Measurements from ENCODE around the gene SIMC1. TPM values are rescaled to one million over a fixed set of nuclear protein-coding genes. Genes with fewer than 3 reads are reported as not detected.

Gene SIMC1
- total RNA-seq, 2 donors from 2014 or later: 6.8 to 8.0 TPM

Small RNAs within 50 kb of the gene (microRNA-seq; reads per million reads assigned to microRNA genes)
- 5.0 to 16.3 reads per million in 2 donors for gene MIR1271

Other genes starting within 250 kb of the SIMC1 start
- gene KIAA1191, start 123.3 kb downstream of the SIMC1 start, total RNA-seq: 10 to 100 TPM; 79.6 to 86.0 TPM
- gene ARL10, start 127.1 kb downstream of the SIMC1 start, total RNA-seq: 1 to 10 TPM; 8.0 to 8.2 TPM
- 10 to 100 TPM; 15.6 to 30.2 TPM for gene NOP16, start 150.2 kb downstream of the SIMC1 start, total RNA-seq
- gene HIGD2A, start 150.3 kb downstream of the SIMC1 start, total RNA-seq: 100 to 1,000 TPM; 159 to 166 TPM
- 100 to 1,000 TPM; 173 to 199 TPM for gene CLTB, start 178.1 kb downstream of the SIMC1 start, total RNA-seq
- 10 to 100 TPM; 15.3 to 23.3 TPM for gene FAF2, start 210.0 kb downstream of the SIMC1 start, total RNA-seq